Measurements from ENCODE around the gene ZNF397. TPM values are rescaled to one million over a fixed set of nuclear protein-coding genes. Genes with fewer than 3 reads are reported as not detected.
A peak's percentile ranks its signal among the peaks of the same experiment; 100 is the strongest.

ZNF397 gene
- total and polyA plus RNA-seq, 2 donors (not counting 1 experiment from before 2014, with no cell fraction given), result 16.8 to 67.2 TPM

- no peaks in the 10 kb centered on the region for H4K20me1 ChIP-seq (ENCODE audit: control insufficient read depth, insufficient read depth, low read length, poor library complexity, severe bottlenecking)
- H2AFZ ChIP-seq (ENCODE audit: insufficient read depth, low read depth, low read length, poor library complexity, severe bottlenecking), result no peak overlapping the region
- ChIA-PET POLR2A (interaction anchor here (0.6 kb wide), 1 partner anchor 24 kb away, joined by 5 read pairs; no protein-coding TSS in a partner anchor), CTCF (interaction anchor here (0.8 to 2.1 kb wide), 3 partner anchors 105 to 150 kb away, joined by 3 to 8 read pairs (median 3); no protein-coding TSS in a partner anchor)
- Mint-ChIP-seq H3K27me3 (no peaks in the 10 kb centered on the region), H3K4me1 (peaks cover 8% of the 10 kb centered on the region), H3K9me3 (ENCODE audit: insufficient read depth) (no peaks in the 10 kb centered on the region), H3K27ac (no peak overlapping the region), H3K4me3 (no peak overlapping the region)
- no CpG with 5 or more reads among the region's 1 CpG for WGBS (ENCODE audit: insufficient coverage)
- H3K27ac ChIP-seq (ENCODE audit: low read length in 2 of 2), result no peak overlapping the region
- H3K9me3 ChIP-seq (ENCODE audit: control extremely low read depth in 1 of 3, control insufficient read depth in 2 of 3, insufficient read depth in 1 of 3, low read length in 2 of 3), result no peaks in the 10 kb centered on the region
- no peak overlapping the region for H3K9ac ChIP-seq (ENCODE audit: low read length)
- no peak for TF ChIP-seq CTCF (IDR thresholded peaks at IDR 0.05)
- TF ChIP-seq EZH2 (IDR thresholded peaks at IDR 0.05; ENCODE audit: borderline replicate concordance, insufficient read depth, low read depth, low read length, poor library complexity, severe bottlenecking), result no peak
- no peak overlapping the region for H3K4me2 ChIP-seq (replicated peaks; ENCODE audit: low read depth, low read length, poor library complexity, severe bottlenecking)
- ATAC-seq (ENCODE audit: low read depth) (no peak), DNase-seq (no peak)
- H3K27me3 ChIP-seq (replicated peaks in 1 of 4; ENCODE audit: control extremely low read depth in 1 of 4, control insufficient read depth in 3 of 4, insufficient read depth in 4 of 4, low read length in 3 of 4), result no peaks in the 10 kb centered on the region
- intact Hi-C loops (cut with micrococcal nuclease), result loop anchor here (10.0 kb wide), 1 partner anchor 62 kb away; no protein-coding TSS in a partner anchor
- H3K4me1 ChIP-seq (ENCODE audit: control insufficient read depth in 2 of 2, insufficient read depth in 2 of 2, low read length in 2 of 2), result peaks cover 4% of the 10 kb centered on the region in 2 donors
- no peaks in the 10 kb centered on the region for H3K36me3 ChIP-seq (replicated peaks in 1 of 2; ENCODE audit: control extremely low read depth in 1 of 2, control insufficient read depth in 1 of 2, extremely low read depth in 1 of 2, insufficient read depth in 2 of 2, low read length in 1 of 2)
- H3K79me2 ChIP-seq (ENCODE audit: control insufficient read depth, insufficient read depth, low read length), result peaks cover 16% of the 10 kb centered on the region
- H3K4me3 ChIP-seq (ENCODE audit: control extremely low read depth in 1 of 5, extremely low read depth in 1 of 5, insufficient read depth in 1 of 5, low read depth in 2 of 5, low read length in 4 of 5), result no peak overlapping the region
These were observed 4.1 kb upstream of the ZNF397 start for GRCh38 chr18:35236571-35237363.

DNA sequence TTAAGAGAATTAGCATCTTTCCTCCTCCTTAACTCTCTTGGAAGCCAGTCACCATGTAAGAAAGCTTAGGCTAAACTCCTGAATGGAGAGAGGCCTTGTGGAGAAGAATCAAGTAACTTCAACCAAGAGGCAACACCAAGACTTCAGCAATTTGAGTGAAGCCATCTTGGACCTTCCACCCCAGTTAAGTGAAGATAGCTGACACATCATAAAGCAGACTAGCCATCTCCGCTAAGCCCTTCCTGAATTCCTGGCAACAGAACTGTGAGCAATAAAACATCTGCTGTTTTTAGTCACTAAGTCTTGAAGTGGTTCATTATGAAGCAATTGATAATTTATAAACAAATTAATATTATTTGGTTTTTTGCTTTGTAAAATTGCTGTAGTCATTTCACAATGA lies 1.5 kb upstream of the ZNF397 start:
- intact Hi-C loops (cut with micrococcal nuclease), result loop anchor here (10.0 kb wide), 1 partner anchor 65 kb away; no protein-coding TSS in a partner anchor
- peak overlapping the region; percentile 1 for H2AFZ ChIP-seq (ENCODE audit: insufficient read depth, low read depth, low read length, poor library complexity, severe bottlenecking)
- no peaks in the 10 kb centered on the region for H4K20me1 ChIP-seq (ENCODE audit: control insufficient read depth, insufficient read depth, low read length, poor library complexity, severe bottlenecking)
- ChIA-PET CTCF (interaction anchor here (0.6 to 2.6 kb wide), 7 partner anchors 8 to 232 kb away, joined by 3 to 13 read pairs (median 4); no protein-coding TSS in a partner anchor), POLR2A (interaction anchor here (0.6 to 2.9 kb wide), 3 partner anchors 28 to 98 kb away, joined by 3 to 15 read pairs (median 6); no protein-coding TSS in a partner anchor)
- Mint-ChIP-seq H3K9me3 (ENCODE audit: insufficient read depth) (peaks cover 2% of the 10 kb centered on the region), H3K4me3 (peak overlapping the region; percentile 62), H3K27ac (peak overlapping the region; percentile 26), H3K27me3 (no peaks in the 10 kb centered on the region), H3K4me1 (peaks cover 27% of the 10 kb centered on the region)
- DNase-seq (no peak), ATAC-seq (ENCODE audit: low read depth) (no peak)
- WGBS (ENCODE audit: insufficient coverage), result no CpG with 5 or more reads among the region's 1 CpG
- no peak overlapping the region for H3K4me3 ChIP-seq (ENCODE audit: control extremely low read depth in 1 of 5, extremely low read depth in 1 of 5, insufficient read depth in 1 of 5, low read depth in 2 of 5, low read length in 4 of 5)
- H3K9me3 ChIP-seq (ENCODE audit: control extremely low read depth in 1 of 3, control insufficient read depth in 2 of 3, insufficient read depth in 1 of 3, low read length in 2 of 3), result peaks cover 0 to 1% (median 0%) of the 10 kb centered on the region in 3 donors
- H3K27ac ChIP-seq (ENCODE audit: low read length in 2 of 2), result no peak overlapping the region
- H3K79me2 ChIP-seq (ENCODE audit: control insufficient read depth, insufficient read depth, low read length), result peaks cover 40% of the 10 kb centered on the region
- no peaks in the 10 kb centered on the region for H3K27me3 ChIP-seq (replicated peaks in 1 of 4; ENCODE audit: control extremely low read depth in 1 of 4, control insufficient read depth in 3 of 4, insufficient read depth in 4 of 4, low read length in 3 of 4)
- peaks cover 10 to 12% of the 10 kb centered on the region in 2 donors for H3K4me1 ChIP-seq (ENCODE audit: control insufficient read depth in 2 of 2, insufficient read depth in 2 of 2, low read length in 2 of 2)
- no peak overlapping the region for H3K4me2 ChIP-seq (replicated peaks; ENCODE audit: low read depth, low read length, poor library complexity, severe bottlenecking)
- H3K36me3 ChIP-seq (replicated peaks in 1 of 2; ENCODE audit: control extremely low read depth in 1 of 2, control insufficient read depth in 1 of 2, extremely low read depth in 1 of 2, insufficient read depth in 2 of 2, low read length in 1 of 2), result peaks cover 9 to 19% of the 10 kb centered on the region in 2 experiments
- no peak for TF ChIP-seq EZH2 (IDR thresholded peaks at IDR 0.05; ENCODE audit: borderline replicate concordance, insufficient read depth, low read depth, low read length, poor library complexity, severe bottlenecking)
- TF ChIP-seq CTCF (IDR thresholded peaks at IDR 0.05), result no peak
- H3K9ac ChIP-seq (ENCODE audit: low read length), result no peak overlapping the region

All from B cell (primary cell).